ENCODE measurements around the gene ARHGEF12. TPM values are rescaled to one million over a fixed set of nuclear protein-coding genes. Genes with fewer than 3 reads are reported as not detected.

ARHGEF12 gene
- total RNA-seq, 3 donors from 2014 or later = 88.2 to 119 (median 114) TPM

GRCh38 chr11:120522736-120523135, 186.5 kb downstream of the ARHGEF12 start:
- Histone ChIP-seq H3K4me1 (ENCODE audit: low read depth) (peaks cover 14% of the 10 kb centered on the region), H3K9me3 (no peaks in the 10 kb centered on the region), H3K36me3 (ENCODE audit: low read depth) (no peaks in the 10 kb centered on the region), H3K4me3 (no peak overlapping the region)
- intact Hi-C loops (cut with DNase I, micrococcal nuclease) = no loop called here
- no peak for ATAC-seq
- no peak for DNase-seq
- no peak for TF ChIP-seq CTCF (IDR thresholded peaks at IDR 0.05)

GRCh38 chr11:120523196-120523595, 187.0 kb downstream of the ARHGEF12 start:
- H3K9me3 ChIP-seq = no peaks in the 10 kb centered on the region
- no peak for DNase-seq
- no peak for TF ChIP-seq CTCF (IDR thresholded peaks at IDR 0.05)
- intact Hi-C loops (cut with DNase I, micrococcal nuclease) = no loop called here
- peaks cover 14% of the 10 kb centered on the region for H3K4me1 ChIP-seq (ENCODE audit: low read depth)
- H3K36me3 ChIP-seq (ENCODE audit: low read depth) = no peaks in the 10 kb centered on the region
- no peak overlapping the region for H3K4me3 ChIP-seq
- no peak for ATAC-seq

- intact Hi-C loops (cut with DNase I, micrococcal nuclease) = no loop called here
- no peaks in the 10 kb centered on the region for H3K36me3 ChIP-seq (ENCODE audit: low read depth)
- H3K4me1 ChIP-seq (ENCODE audit: low read depth) = peaks cover 14% of the 10 kb centered on the region
- no peak for ATAC-seq
- TF ChIP-seq CTCF (IDR thresholded peaks at IDR 0.05) = no peak
- no peak overlapping the region for H3K4me3 ChIP-seq
- DNase-seq = no peak
- H3K9me3 ChIP-seq = no peaks in the 10 kb centered on the region
Measured at GRCh38 chr11:120524536-120525085, 188.4 kb downstream of the ARHGEF12 start.

GRCh38 chr11:120525261-120526171, 189.3 kb downstream of the ARHGEF12 start:
- intact Hi-C loops (cut with DNase I, micrococcal nuclease) = no loop called here
- H3K4me1 ChIP-seq (ENCODE audit: low read depth) = peaks cover 14% of the 10 kb centered on the region
- TF ChIP-seq CTCF (IDR thresholded peaks at IDR 0.05) = no peak
- H3K36me3 ChIP-seq (ENCODE audit: low read depth) = no peaks in the 10 kb centered on the region
- no peak overlapping the region for H3K4me3 ChIP-seq
- DNase-seq = peak in 1 of 3 donors; percentile 40
- ATAC-seq = peak; percentile 90
- H3K9me3 ChIP-seq = no peaks in the 10 kb centered on the region

GRCh38 chr11:120526241-120526640, 190.0 kb downstream of the ARHGEF12 start:
- intact Hi-C loops (cut with DNase I, micrococcal nuclease) = no loop called here
- no peak for DNase-seq
- Histone ChIP-seq H3K4me3 (no peak overlapping the region), H3K4me1 (ENCODE audit: low read depth) (peaks cover 14% of the 10 kb centered on the region), H3K36me3 (ENCODE audit: low read depth) (no peaks in the 10 kb centered on the region), H3K9me3 (no peaks in the 10 kb centered on the region)
- no peak for TF ChIP-seq CTCF (IDR thresholded peaks at IDR 0.05)
- ATAC-seq = no peak

Data from mucosa of descending colon (tissue), 3 donors.